Measurements from ENCODE around the gene VPS50.

VPS50 gene, protein sequence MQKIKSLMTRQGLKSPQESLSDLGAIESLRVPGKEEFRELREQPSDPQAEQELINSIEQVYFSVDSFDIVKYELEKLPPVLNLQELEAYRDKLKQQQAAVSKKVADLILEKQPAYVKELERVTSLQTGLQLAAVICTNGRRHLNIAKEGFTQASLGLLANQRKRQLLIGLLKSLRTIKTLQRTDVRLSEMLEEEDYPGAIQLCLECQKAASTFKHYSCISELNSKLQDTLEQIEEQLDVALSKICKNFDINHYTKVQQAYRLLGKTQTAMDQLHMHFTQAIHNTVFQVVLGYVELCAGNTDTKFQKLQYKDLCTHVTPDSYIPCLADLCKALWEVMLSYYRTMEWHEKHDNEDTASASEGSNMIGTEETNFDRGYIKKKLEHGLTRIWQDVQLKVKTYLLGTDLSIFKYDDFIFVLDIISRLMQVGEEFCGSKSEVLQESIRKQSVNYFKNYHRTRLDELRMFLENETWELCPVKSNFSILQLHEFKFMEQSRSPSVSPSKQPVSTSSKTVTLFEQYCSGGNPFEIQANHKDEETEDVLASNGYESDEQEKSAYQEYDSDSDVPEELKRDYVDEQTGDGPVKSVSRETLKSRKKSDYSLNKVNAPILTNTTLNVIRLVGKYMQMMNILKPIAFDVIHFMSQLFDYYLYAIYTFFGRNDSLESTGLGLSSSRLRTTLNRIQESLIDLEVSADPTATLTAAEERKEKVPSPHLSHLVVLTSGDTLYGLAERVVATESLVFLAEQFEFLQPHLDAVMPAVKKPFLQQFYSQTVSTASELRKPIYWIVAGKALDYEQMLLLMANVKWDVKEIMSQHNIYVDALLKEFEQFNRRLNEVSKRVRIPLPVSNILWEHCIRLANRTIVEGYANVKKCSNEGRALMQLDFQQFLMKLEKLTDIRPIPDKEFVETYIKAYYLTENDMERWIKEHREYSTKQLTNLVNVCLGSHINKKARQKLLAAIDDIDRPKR

DNA sequence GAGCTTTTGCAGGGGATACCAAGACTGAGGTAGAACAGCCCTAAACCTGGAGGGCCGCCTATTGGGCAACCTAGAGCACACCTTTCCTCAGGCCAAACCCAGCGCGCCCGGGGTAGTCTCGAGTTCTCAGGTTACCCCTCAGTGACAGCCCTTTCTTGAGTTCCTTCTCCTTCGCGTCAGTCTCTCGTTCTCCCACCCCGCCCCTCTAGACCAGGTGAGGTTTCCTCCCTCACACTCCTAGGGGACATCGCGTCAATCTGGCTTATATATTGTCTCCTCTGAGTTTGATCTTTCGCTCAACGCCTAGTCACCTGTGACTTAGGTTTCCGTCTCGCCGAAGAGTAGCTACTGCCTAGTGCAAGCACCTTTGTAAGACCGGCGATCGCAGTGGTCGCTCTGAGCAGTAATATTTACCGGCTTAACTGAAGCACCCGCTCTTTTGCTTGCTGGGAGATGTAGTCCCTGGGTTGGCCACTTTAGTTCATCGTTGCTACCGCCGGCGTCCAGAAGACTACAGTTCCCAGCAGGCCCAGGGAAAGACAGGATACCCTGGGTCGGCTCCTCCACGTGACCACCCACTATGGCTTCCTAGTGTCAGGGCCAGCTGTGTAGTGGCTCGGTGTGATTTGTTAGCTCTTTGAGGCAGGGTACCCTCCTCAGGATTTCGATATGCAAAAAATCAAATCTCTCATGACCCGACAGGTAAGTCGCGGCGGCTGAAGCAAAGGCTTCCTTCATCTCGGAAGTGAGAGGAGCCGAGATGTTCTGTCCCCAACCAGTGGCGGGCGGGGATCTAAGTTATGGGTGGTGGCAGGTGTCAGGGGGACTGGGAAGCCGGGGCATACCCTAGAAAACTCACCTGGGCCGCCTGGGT, at the start of gene VPS50:
VPS50 (plus strand) TSS at position 568 of the 874 bp plus-strand sequence; CDS start at position 670, 102 bp downstream.
- no peak within 1 kb of the TSS for H3K27ac ChIP-seq (ENCODE audit: low read depth, low read length)
- peak within 1 kb of the TSS; percentile 83 for H2AFZ ChIP-seq (ENCODE audit: low read length, unreplicated experiment)
- peak within 1 kb of the TSS; percentile 84 for H3K4me3 ChIP-seq (ENCODE audit: low read depth, low read length)
- no peaks in the 10 kb centered on the region for H3K36me3 ChIP-seq (ENCODE audit: insufficient read depth, low read length)
- H3K27me3 ChIP-seq (ENCODE audit: insufficient read depth, low read length): no peaks in the 10 kb centered on the region
- no peaks in the 10 kb centered on the region for H3K4me1 ChIP-seq (ENCODE audit: control insufficient read depth, insufficient read depth, low read length, unreplicated experiment)
- peaks cover 21% of the 10 kb centered on the region for H3K79me2 ChIP-seq (ENCODE audit: control insufficient read depth, insufficient read depth, low read length, unreplicated experiment)

DNA sequence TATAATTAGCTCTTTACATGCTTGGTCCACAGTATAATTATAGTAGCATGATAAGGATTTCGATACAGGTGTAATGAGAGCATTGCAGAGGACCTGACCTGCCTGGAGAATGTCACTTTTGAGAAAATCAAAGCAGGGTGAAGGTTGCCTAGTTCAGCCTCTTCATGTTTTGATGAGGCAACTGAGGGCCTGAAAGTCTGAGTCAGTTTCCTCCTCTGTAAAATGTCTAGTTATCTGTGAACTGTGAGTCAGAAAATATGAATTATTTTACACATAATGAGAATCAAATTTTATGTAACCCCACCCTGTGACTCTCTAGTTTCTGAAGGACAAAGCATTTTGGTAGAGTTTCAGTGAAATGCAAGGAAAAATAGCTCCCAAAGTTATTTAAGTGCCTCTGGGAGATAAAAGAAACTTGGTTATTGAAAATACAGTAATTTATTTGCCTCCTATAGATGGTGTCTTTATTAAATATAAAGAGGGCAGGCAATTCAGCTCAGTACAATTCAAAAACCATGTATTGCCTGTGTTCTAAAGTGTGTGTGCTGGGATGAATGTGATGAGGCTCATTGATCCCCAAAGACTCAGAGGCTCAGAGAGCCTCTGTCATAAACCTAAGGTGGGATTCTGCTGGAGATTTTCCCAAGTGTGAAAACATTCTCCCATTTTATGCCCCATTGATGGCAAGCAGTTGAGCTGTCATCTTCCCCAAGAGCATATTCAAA, 46.7 kb upstream of the VPS50 start:
- no peak overlapping the region for H3K4me3 ChIP-seq (ENCODE audit: low read depth, low read length)
- H3K27me3 ChIP-seq (ENCODE audit: insufficient read depth, low read length): no peaks in the 10 kb centered on the region
- H3K79me2 ChIP-seq (ENCODE audit: control insufficient read depth, insufficient read depth, low read length, unreplicated experiment): no peaks in the 10 kb centered on the region
- no peak overlapping the region for H2AFZ ChIP-seq (ENCODE audit: low read length, unreplicated experiment)
- H3K4me1 ChIP-seq (ENCODE audit: control insufficient read depth, insufficient read depth, low read length, unreplicated experiment): peaks cover 17% of the 10 kb centered on the region
- H3K36me3 ChIP-seq (ENCODE audit: insufficient read depth, low read length): no peaks in the 10 kb centered on the region
- no peak overlapping the region for H3K27ac ChIP-seq (ENCODE audit: low read depth, low read length)

DNA sequence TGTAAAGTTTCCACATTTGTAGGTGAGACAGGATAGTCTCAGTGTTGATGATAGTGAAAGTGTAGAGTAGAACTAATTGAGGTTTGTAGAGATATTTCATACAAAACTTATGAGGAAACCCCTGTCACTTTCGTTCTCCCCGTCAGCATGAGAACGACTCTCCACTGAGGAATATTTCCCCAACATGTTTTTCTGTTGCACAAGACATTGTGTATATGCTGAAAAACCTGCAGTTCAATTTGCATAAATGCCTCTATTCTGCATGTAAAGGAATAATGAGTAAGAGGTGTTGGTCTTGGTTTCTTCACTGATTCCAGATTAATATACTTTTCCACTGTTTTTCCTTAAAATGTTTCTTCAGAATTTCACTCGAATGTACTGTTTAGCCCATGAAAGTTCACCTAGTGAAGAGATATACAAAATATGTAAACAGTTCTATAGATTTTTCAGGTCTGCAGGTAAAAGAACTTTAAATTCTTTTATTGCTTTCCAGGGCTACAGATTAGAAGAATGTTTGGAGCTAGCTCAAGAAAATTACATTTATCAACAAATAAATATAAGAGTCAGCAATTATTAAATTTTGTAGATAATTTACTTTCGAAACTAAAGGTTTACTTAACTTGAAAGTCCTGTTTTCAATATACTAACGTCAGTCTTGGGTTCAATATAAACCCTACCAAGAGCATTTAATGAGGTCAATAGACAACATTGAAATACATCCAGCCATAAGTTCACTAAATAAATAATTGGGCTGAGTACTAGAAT, 43.1 kb upstream of the VPS50 start:
- peaks cover 3% of the 10 kb centered on the region; the same call in 1 of the 2 replicates for H3K27me3 ChIP-seq (ENCODE audit: insufficient read depth, low read length)
- no peaks in the 10 kb centered on the region for H3K79me2 ChIP-seq (ENCODE audit: control insufficient read depth, insufficient read depth, low read length, unreplicated experiment)
- H3K36me3 ChIP-seq (ENCODE audit: insufficient read depth, low read length): no peaks in the 10 kb centered on the region
- H3K27ac ChIP-seq (ENCODE audit: low read depth, low read length): no peak overlapping the region
- H3K4me3 ChIP-seq (ENCODE audit: low read depth, low read length): no peak overlapping the region
- H2AFZ ChIP-seq (ENCODE audit: low read length, unreplicated experiment): no peak overlapping the region
- H3K4me1 ChIP-seq (ENCODE audit: control insufficient read depth, insufficient read depth, low read length, unreplicated experiment): peaks cover 17% of the 10 kb centered on the region

DNA sequence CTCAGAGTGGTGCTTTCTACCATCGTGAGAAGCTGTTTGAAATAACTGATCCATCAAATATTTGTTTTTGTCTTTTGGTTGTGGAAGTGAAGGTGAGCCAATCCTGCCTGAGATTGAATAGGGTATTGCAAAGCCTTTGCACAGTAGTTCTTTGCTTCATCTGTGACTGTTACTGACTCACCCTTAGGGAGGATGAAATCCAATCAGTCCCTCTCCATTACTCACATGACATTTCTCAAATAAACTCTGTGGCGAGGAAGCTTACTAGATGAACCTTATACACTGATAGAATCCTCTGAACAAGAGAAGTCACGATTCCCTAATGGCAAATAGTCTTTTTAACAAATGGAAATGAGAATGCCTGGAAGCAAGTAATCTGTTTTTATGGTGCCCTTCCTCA, 37.8 kb upstream of the VPS50 start:
- Histone ChIP-seq H3K27me3 (ENCODE audit: insufficient read depth, low read length) (peaks cover 3% of the 10 kb centered on the region; the same call in 1 of the 2 replicates), H3K4me3 (ENCODE audit: low read depth, low read length) (no peak overlapping the region)

DNA sequence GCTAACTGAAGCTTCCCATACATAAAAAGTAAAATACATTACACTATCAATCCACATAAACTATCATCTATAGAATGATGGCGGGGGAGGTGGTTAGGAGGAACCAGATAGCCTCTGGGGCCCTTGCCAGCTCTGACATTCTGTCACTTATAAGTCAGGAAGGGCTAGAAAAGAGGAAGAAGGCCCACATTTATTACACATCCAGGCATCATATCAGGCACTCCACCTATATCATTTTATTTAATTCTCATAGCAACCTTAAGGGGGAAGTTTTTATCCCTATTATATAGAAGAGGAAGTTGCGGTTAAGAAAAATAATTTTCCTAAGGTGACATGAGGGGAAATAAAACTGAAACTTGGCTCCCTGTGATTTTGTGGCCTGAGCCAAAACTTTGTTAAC, 35.8 kb upstream of the VPS50 start:
- Histone ChIP-seq H3K4me1 (ENCODE audit: control insufficient read depth, insufficient read depth, low read length, unreplicated experiment) (no peaks in the 10 kb centered on the region), H3K36me3 (ENCODE audit: insufficient read depth, low read length) (no peaks in the 10 kb centered on the region)

More for the DNA sequence above, 37.8 kb upstream of the VPS50 start:
- Histone ChIP-seq H3K4me1 (ENCODE audit: control insufficient read depth, insufficient read depth, low read length, unreplicated experiment) (no peaks in the 10 kb centered on the region), H3K79me2 (ENCODE audit: control insufficient read depth, insufficient read depth, low read length, unreplicated experiment) (no peaks in the 10 kb centered on the region), H3K36me3 (ENCODE audit: insufficient read depth, low read length) (no peaks in the 10 kb centered on the region), H2AFZ (ENCODE audit: low read length, unreplicated experiment) (no peak overlapping the region), H3K27ac (ENCODE audit: low read depth, low read length) (no peak overlapping the region)

DNA sequence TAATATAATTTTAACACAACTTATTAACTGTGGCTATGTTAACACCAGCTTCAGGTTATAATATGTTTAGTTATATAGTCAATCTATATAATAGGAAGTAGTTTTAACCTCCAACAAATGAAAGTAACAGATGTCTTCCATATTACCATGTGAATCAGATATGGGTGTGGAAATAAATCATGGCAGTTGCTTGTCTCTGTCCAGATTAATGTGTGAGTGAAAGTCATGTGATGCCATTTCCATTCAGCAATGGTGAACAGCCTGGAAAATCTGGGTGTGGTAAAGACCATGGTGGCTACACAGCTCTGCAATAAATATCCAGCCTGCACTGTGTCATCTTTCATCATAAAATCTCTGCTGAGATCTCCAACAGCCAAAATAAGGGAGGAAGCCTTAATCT, 33.7 kb upstream of the VPS50 start:
- H3K4me1 ChIP-seq (ENCODE audit: control insufficient read depth, insufficient read depth, low read length, unreplicated experiment): no peaks in the 10 kb centered on the region
- H2AFZ ChIP-seq (ENCODE audit: low read length, unreplicated experiment): peak overlapping the region; percentile 16
- H3K27ac ChIP-seq (ENCODE audit: low read depth, low read length): no peak overlapping the region
- no peaks in the 10 kb centered on the region for H3K79me2 ChIP-seq (ENCODE audit: control insufficient read depth, insufficient read depth, low read length, unreplicated experiment)
- H3K27me3 ChIP-seq (ENCODE audit: insufficient read depth, low read length): no peaks in the 10 kb centered on the region; the same call in 1 of the 2 replicates
- H3K4me3 ChIP-seq (ENCODE audit: low read depth, low read length): no peak overlapping the region
- H3K36me3 ChIP-seq (ENCODE audit: insufficient read depth, low read length): no peaks in the 10 kb centered on the region

More for the DNA sequence above, 35.8 kb upstream of the VPS50 start:
- H2AFZ ChIP-seq (ENCODE audit: low read length, unreplicated experiment): no peak overlapping the region
- H3K4me3 ChIP-seq (ENCODE audit: low read depth, low read length): no peak overlapping the region
- no peaks in the 10 kb centered on the region for H3K79me2 ChIP-seq (ENCODE audit: control insufficient read depth, insufficient read depth, low read length, unreplicated experiment)
- H3K27me3 ChIP-seq (ENCODE audit: insufficient read depth, low read length): peaks cover 3% of the 10 kb centered on the region; the same call in 1 of the 2 replicates
- H3K27ac ChIP-seq (ENCODE audit: low read depth, low read length): no peak overlapping the region

DNA sequence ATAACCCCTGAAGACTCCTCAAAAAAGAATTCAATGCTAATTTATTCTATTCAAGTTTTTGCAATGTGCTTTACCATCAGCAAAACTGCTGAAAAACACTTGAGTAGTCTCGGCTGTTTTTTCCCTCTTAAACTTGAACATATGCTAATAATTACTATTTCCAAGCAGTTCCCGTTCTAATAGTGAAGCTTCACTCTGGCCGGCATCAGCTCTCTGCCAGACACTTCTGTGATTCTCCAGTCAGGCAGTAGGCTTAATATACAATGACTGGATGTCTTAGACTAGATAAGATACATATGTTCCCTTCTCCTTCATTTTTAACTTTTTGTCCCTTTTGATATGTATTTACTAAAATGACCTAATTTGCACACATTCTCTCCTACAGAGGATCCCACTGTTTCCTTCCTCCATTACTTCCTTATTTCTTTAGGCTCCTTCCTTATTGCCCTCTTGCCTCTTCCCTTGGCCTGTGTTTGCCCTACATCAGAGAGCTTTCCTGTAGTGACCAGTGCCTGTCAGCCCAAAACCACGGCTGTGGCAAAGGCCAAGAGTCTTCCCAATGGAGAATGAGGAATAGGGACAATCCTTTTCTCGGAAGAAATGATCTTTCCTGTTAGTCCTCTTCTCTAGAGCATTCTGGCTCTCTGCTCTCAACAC, 29.4 kb upstream of the VPS50 start:
- peaks cover 4% of the 10 kb centered on the region; the same call in 1 of the 2 replicates for H3K27me3 ChIP-seq (ENCODE audit: insufficient read depth, low read length)
- H3K79me2 ChIP-seq (ENCODE audit: control insufficient read depth, insufficient read depth, low read length, unreplicated experiment): no peaks in the 10 kb centered on the region
- no peaks in the 10 kb centered on the region for H3K4me1 ChIP-seq (ENCODE audit: control insufficient read depth, insufficient read depth, low read length, unreplicated experiment)
- H3K27ac ChIP-seq (ENCODE audit: low read depth, low read length): no peak overlapping the region
- H2AFZ ChIP-seq (ENCODE audit: low read length, unreplicated experiment): no peak overlapping the region
- no peaks in the 10 kb centered on the region for H3K36me3 ChIP-seq (ENCODE audit: insufficient read depth, low read length)
- no peak overlapping the region for H3K4me3 ChIP-seq (ENCODE audit: low read depth, low read length)

DNA sequence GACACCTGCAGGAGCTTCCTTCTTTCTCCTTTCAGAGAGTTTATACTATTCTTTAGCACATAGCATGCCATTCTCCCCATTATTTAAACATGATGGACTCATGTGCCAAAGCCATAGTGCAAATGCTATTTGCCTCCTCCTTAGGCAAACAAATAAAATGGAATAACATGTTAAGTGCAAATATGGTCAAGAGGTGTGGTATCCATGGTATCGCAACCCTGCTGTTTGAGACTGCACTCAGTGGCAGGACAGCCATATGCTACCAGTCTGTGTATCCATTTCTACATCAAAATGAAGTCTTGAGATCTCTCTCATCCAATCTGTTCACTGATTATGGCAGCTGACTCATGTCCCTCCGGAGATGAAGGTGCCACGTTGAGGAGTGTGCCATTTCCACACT, 28.7 kb upstream of the VPS50 start:
- peaks cover 4% of the 10 kb centered on the region for H3K27me3 ChIP-seq (ENCODE audit: insufficient read depth, low read length)
- no peak overlapping the region for H3K27ac ChIP-seq (ENCODE audit: low read depth, low read length)
- no peak overlapping the region for H2AFZ ChIP-seq (ENCODE audit: low read length, unreplicated experiment)

DNA sequence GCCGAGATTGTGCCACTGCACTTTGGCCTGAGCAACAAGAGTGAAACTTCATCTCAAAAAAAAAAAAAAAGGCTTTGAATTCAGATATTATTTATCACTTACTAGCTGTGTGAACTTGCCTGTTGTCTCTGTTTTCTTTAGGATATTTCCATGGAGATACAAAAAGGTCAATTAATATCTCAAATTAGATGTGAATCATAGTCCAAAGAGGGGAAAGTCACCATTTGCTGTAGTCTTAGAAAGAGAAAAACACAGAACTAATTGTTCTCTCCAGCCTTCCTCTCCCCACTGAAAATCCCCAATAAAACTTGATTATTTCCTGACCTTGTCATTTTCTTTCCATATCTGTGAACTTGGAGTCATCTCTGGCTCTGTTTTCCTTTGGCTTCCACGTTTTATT, 27.1 kb upstream of the VPS50 start:
- Histone ChIP-seq H3K4me1 (ENCODE audit: control insufficient read depth, insufficient read depth, low read length, unreplicated experiment) (no peaks in the 10 kb centered on the region), H3K27ac (ENCODE audit: low read depth, low read length) (no peak overlapping the region)

More for the DNA sequence above, 28.7 kb upstream of the VPS50 start:
- Histone ChIP-seq H3K36me3 (ENCODE audit: insufficient read depth, low read length) (no peaks in the 10 kb centered on the region), H3K79me2 (ENCODE audit: control insufficient read depth, insufficient read depth, low read length, unreplicated experiment) (no peaks in the 10 kb centered on the region), H3K4me3 (ENCODE audit: low read depth, low read length) (no peak overlapping the region), H3K4me1 (ENCODE audit: control insufficient read depth, insufficient read depth, low read length, unreplicated experiment) (no peaks in the 10 kb centered on the region)

More for the DNA sequence above, 27.1 kb upstream of the VPS50 start:
- no peak overlapping the region for H3K4me3 ChIP-seq (ENCODE audit: low read depth, low read length)
- H3K79me2 ChIP-seq (ENCODE audit: control insufficient read depth, insufficient read depth, low read length, unreplicated experiment): no peaks in the 10 kb centered on the region
- no peaks in the 10 kb centered on the region for H3K36me3 ChIP-seq (ENCODE audit: insufficient read depth, low read length)
- H2AFZ ChIP-seq (ENCODE audit: low read length, unreplicated experiment): no peak overlapping the region
- peaks cover 4% of the 10 kb centered on the region for H3K27me3 ChIP-seq (ENCODE audit: insufficient read depth, low read length)
